ENCODE data around the gene HNF4A.

- no peak for TF ChIP-seq CTCF (IDR thresholded peaks at IDR 0.05; ENCODE audit: low read depth, low read length)
- TF ChIP-seq EZH2phosphoT487 (IDR thresholded peaks at IDR 0.05; ENCODE audit: low read depth), result no peak
Observed at GRCh38 chr20:44429017-44429339, 73.5 kb downstream of the HNF4A start.
